ENCODE results near the gene ECSIT.
A peak's percentile ranks its signal among the peaks of the same experiment; 100 is the strongest.

ECSIT gene

DNA sequence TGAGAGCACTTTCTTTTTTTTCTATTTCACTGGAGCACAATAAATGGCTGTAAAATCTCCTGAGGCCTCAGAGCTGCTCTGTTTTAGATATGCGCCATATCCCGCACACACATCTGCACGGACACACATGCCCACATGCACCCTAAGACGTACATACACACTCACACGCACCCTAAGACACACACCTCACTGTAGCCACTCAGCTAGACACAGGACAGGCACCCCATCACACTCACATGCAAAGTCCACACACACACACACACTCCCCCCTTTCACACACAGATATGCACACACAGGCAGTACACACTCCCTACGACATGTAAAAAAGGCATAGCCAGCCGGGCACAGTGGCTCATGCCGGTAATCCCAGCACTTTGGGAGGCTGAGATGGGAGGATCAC is 21.3 kb upstream of the ECSIT start:
- 94% methylated on average over 8 of the region's 8 CpGs for WGBS
- no peak overlapping the region for H3K23ac ChIP-seq (ENCODE audit: low read length in 2 of 2)

GRCh38 chr19:11549386-11549953 is 20.5 kb upstream of the ECSIT start:
- Histone ChIP-seq H3K27ac (ENCODE audit: low read length, poor library complexity, severe bottlenecking) (no peak overlapping the region), H2AK5ac (ENCODE audit: low read length, severe bottlenecking) (no peak overlapping the region), H3K4me1 (ENCODE audit: control insufficient read depth, insufficient read depth, low read depth, low read length) (peaks cover 3% of the 10 kb centered on the region), H2AFZ (ENCODE audit: low read depth, low read length) (no peak overlapping the region), H3K18ac (ENCODE audit: low read depth in 1 of 2, low read length in 2 of 2) (no peak overlapping the region), H3K4ac (ENCODE audit: low read depth in 1 of 2, low read length in 2 of 2) (no peak overlapping the region), H3K9me3 (ENCODE audit: control insufficient read depth, low read length) (no peaks in the 10 kb centered on the region), H3K36me3 (ENCODE audit: control insufficient read depth in 1 of 2, insufficient read depth in 2 of 2, low read depth in 1 of 2, low read length in 2 of 2) (peaks cover 25 to 59% of the 10 kb centered on the region in 2 experiments), H3K27me3 (ENCODE audit: control insufficient read depth in 1 of 2, insufficient read depth in 1 of 2, low read length in 2 of 2) (no peaks in the 10 kb centered on the region), H2BK5ac (ENCODE audit: low read depth, low read length, poor library complexity, severe bottlenecking) (no peak overlapping the region), H3K79me1 (replicated peaks; ENCODE audit: low read length, poor library complexity, severe bottlenecking) (peaks cover 11% of the 10 kb centered on the region), H2BK15ac (ENCODE audit: low read depth, poor library complexity, severe bottlenecking) (no peak overlapping the region), H3K4me3 (ENCODE audit: insufficient read depth in 1 of 2, low read depth in 1 of 2, low read length in 2 of 2) (no peak overlapping the region), H2BK12ac (ENCODE audit: low read length in 2 of 2) (no peak overlapping the region), H3K4me2 (ENCODE audit: low read length, poor library complexity, severe bottlenecking) (no peak overlapping the region), H3K9ac (ENCODE audit: low read length) (no peak overlapping the region), H3K14ac (ENCODE audit: low read length in 2 of 2) (no peak overlapping the region), H3K23ac (ENCODE audit: low read length in 2 of 2) (no peak overlapping the region), H2BK120ac (ENCODE audit: low read depth, low read length) (no peak overlapping the region), H4K91ac (ENCODE audit: low read length) (peak overlapping the region; percentile 46), H4K8ac (ENCODE audit: low read length) (no peak overlapping the region)
- DNase-seq = no peak
- WGBS = 97% methylated on average over 23 of the region's 24 CpGs

More for the DNA sequence above, 21.3 kb upstream of the ECSIT start:
- H3K18ac ChIP-seq (ENCODE audit: low read depth in 1 of 2, low read length in 2 of 2) = no peak overlapping the region
- peaks cover 13% of the 10 kb centered on the region for H3K79me1 ChIP-seq (replicated peaks; ENCODE audit: low read length, poor library complexity, severe bottlenecking)
- peaks cover 3% of the 10 kb centered on the region for H3K4me1 ChIP-seq (ENCODE audit: control insufficient read depth, insufficient read depth, low read depth, low read length)
- H3K36me3 ChIP-seq (ENCODE audit: control insufficient read depth in 1 of 2, insufficient read depth in 2 of 2, low read depth in 1 of 2, low read length in 2 of 2) = peaks cover 27 to 63% of the 10 kb centered on the region in 2 experiments
- no peaks in the 10 kb centered on the region for H3K27me3 ChIP-seq (ENCODE audit: control insufficient read depth in 1 of 2, insufficient read depth in 1 of 2, low read length in 2 of 2)
- H2BK5ac ChIP-seq (ENCODE audit: low read depth, low read length, poor library complexity, severe bottlenecking) = no peak overlapping the region
- DNase-seq = no peak
- no peak overlapping the region for H2BK15ac ChIP-seq (ENCODE audit: low read depth, poor library complexity, severe bottlenecking)
- H3K9ac ChIP-seq (ENCODE audit: low read length) = no peak overlapping the region
- no peak overlapping the region for H2AFZ ChIP-seq (ENCODE audit: low read depth, low read length)
- no peaks in the 10 kb centered on the region for H3K9me3 ChIP-seq (ENCODE audit: control insufficient read depth, low read length)
- no peak overlapping the region for H4K91ac ChIP-seq (ENCODE audit: low read length)
- no peak overlapping the region for H3K4ac ChIP-seq (ENCODE audit: low read depth in 1 of 2, low read length in 2 of 2)
- H3K14ac ChIP-seq (ENCODE audit: low read length in 2 of 2) = no peak overlapping the region
- H2BK12ac ChIP-seq (ENCODE audit: low read length in 2 of 2) = no peak overlapping the region
- H4K8ac ChIP-seq (ENCODE audit: low read length) = no peak overlapping the region
- no peak overlapping the region for H3K27ac ChIP-seq (ENCODE audit: low read length, poor library complexity, severe bottlenecking)
- no peak overlapping the region for H2AK5ac ChIP-seq (ENCODE audit: low read length, severe bottlenecking)
- no peak overlapping the region for H3K4me3 ChIP-seq (ENCODE audit: insufficient read depth in 1 of 2, low read depth in 1 of 2, low read length in 2 of 2)
- H2BK120ac ChIP-seq (ENCODE audit: low read depth, low read length) = no peak overlapping the region
- H3K4me2 ChIP-seq (ENCODE audit: low read length, poor library complexity, severe bottlenecking) = no peak overlapping the region

- Histone ChIP-seq H3K4me2 (ENCODE audit: low read length, poor library complexity, severe bottlenecking) (no peak overlapping the region), H3K18ac (ENCODE audit: low read depth in 1 of 2, low read length in 2 of 2) (no peak overlapping the region), H3K79me1 (replicated peaks; ENCODE audit: low read length, poor library complexity, severe bottlenecking) (peaks cover under 1% of the 10 kb centered on the region), H2AK5ac (ENCODE audit: low read length, severe bottlenecking) (no peak overlapping the region), H4K8ac (ENCODE audit: low read length) (no peak overlapping the region), H2BK5ac (ENCODE audit: low read depth, low read length, poor library complexity, severe bottlenecking) (no peak overlapping the region), H3K4ac (ENCODE audit: low read depth in 1 of 2, low read length in 2 of 2) (no peak overlapping the region), H3K27ac (ENCODE audit: low read length, poor library complexity, severe bottlenecking) (no peak overlapping the region), H4K91ac (ENCODE audit: low read length) (no peak overlapping the region), H2BK15ac (ENCODE audit: low read depth, poor library complexity, severe bottlenecking) (no peak overlapping the region), H2BK120ac (ENCODE audit: low read depth, low read length) (no peak overlapping the region), H3K36me3 (ENCODE audit: control insufficient read depth in 1 of 2, insufficient read depth in 2 of 2, low read depth in 1 of 2, low read length in 2 of 2) (peaks cover 11 to 45% of the 10 kb centered on the region in 2 experiments), H3K4me1 (ENCODE audit: control insufficient read depth, insufficient read depth, low read depth, low read length) (peaks cover 3% of the 10 kb centered on the region), H3K9me3 (ENCODE audit: control insufficient read depth, low read length) (no peaks in the 10 kb centered on the region), H2AFZ (ENCODE audit: low read depth, low read length) (no peak overlapping the region), H3K23ac (ENCODE audit: low read length in 2 of 2) (no peak overlapping the region), H2BK12ac (ENCODE audit: low read length in 2 of 2) (no peak overlapping the region), H3K9ac (ENCODE audit: low read length) (no peak overlapping the region), H3K4me3 (ENCODE audit: insufficient read depth in 1 of 2, low read depth in 1 of 2, low read length in 2 of 2) (no peak overlapping the region), H3K14ac (ENCODE audit: low read length in 2 of 2) (no peak overlapping the region), H3K27me3 (ENCODE audit: control insufficient read depth in 1 of 2, insufficient read depth in 1 of 2, low read length in 2 of 2) (peaks cover 0 to 2% of the 10 kb centered on the region in 2 experiments)
- DNase-seq = no peak
- 94% methylated on average over 13 of the region's 14 CpGs for WGBS
Measured at GRCh38 chr19:11547929-11548700, 19.2 kb upstream of the ECSIT start.

DNA sequence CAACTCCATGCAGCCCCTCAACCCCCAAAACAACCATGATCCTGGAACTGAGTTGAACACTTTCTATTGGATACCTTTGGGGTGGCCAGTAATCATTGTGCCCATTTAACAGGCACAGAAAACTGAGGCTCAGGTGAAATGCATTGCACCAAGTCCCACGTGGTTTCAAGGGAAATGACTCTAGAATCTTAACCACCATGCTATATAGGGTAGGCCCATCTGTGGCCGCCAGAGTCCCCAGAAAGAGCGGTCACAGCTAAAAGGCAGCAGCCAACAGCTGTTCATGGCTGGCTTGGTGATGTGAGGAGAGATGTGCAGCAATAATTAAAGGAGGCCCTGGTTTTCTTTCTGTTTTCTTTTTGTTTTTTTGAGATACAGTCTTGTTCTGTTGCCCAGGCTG is 12.3 kb upstream of the ECSIT start:
- Histone ChIP-seq H3K27ac (ENCODE audit: low read length, poor library complexity, severe bottlenecking) (no peak overlapping the region), H3K9ac (ENCODE audit: low read length) (no peak overlapping the region), H3K4me1 (ENCODE audit: control insufficient read depth, insufficient read depth, low read depth, low read length) (peaks cover 33% of the 10 kb centered on the region), H3K9me3 (ENCODE audit: control insufficient read depth, low read length) (no peaks in the 10 kb centered on the region), H3K79me1 (replicated peaks; ENCODE audit: low read length, poor library complexity, severe bottlenecking) (peaks cover 4% of the 10 kb centered on the region), H3K23ac (ENCODE audit: low read length in 2 of 2) (no peak overlapping the region), H2BK12ac (ENCODE audit: low read length in 2 of 2) (no peak overlapping the region), H3K27me3 (ENCODE audit: control insufficient read depth in 1 of 2, insufficient read depth in 1 of 2, low read length in 2 of 2) (peaks cover 0 to 10% of the 10 kb centered on the region in 2 experiments), H2BK15ac (ENCODE audit: low read depth, poor library complexity, severe bottlenecking) (no peak overlapping the region), H4K8ac (ENCODE audit: low read length) (no peak overlapping the region), H2BK5ac (ENCODE audit: low read depth, low read length, poor library complexity, severe bottlenecking) (no peak overlapping the region), H3K36me3 (ENCODE audit: control insufficient read depth in 1 of 2, insufficient read depth in 2 of 2, low read depth in 1 of 2, low read length in 2 of 2) (no peaks in the 10 kb centered on the region), H4K91ac (ENCODE audit: low read length) (no peak overlapping the region), H3K18ac (ENCODE audit: low read depth in 1 of 2, low read length in 2 of 2) (no peak overlapping the region), H3K4ac (ENCODE audit: low read depth in 1 of 2, low read length in 2 of 2) (no peak overlapping the region), H2AFZ (ENCODE audit: low read depth, low read length) (no peak overlapping the region), H3K14ac (ENCODE audit: low read length in 2 of 2) (no peak overlapping the region), H2AK5ac (ENCODE audit: low read length, severe bottlenecking) (peak overlapping the region; percentile 9), H3K4me2 (ENCODE audit: low read length, poor library complexity, severe bottlenecking) (no peak overlapping the region), H3K4me3 (ENCODE audit: insufficient read depth in 1 of 2, low read depth in 1 of 2, low read length in 2 of 2) (no peak overlapping the region), H2BK120ac (ENCODE audit: low read depth, low read length) (no peak overlapping the region)
- WGBS = 93% methylated on average over 3 of the region's 3 CpGs
- no peak for DNase-seq

Measured in mesenchymal stem cell (in vitro differentiated cells and primary cell).